Mucosa of rectum (tissue), 2 donors: ENCODE data around the gene THYN1.

Source experiments
- H3K27ac ChIP-seq, 2 donors: one replicate each; pipeline ENCODE4 v1.7.0; 2013; ENCODE audit warnings: inconsistent platforms in 2 of 2, low read depth in 2 of 2, low read length in 2 of 2
- H3K27me3 ChIP-seq, 2 donors: one replicate each; pipeline ENCODE4 v1.7.0; 2013; ENCODE audit warnings: low read length in 2 of 2; ENCODE audit not compliant: control insufficient read depth in 2 of 2, insufficient read depth in 2 of 2
- H3K36me3 ChIP-seq, 2 donors: one replicate each; pipeline ENCODE4 v1.7.0; 2013; ENCODE audit warnings: low read length in 2 of 2; ENCODE audit not compliant: control insufficient read depth in 2 of 2, insufficient read depth in 2 of 2
- H3K4me1 ChIP-seq, 2 donors: one replicate each; pipeline ENCODE4 v1.7.0; 2013; ENCODE audit warnings: low read length in 2 of 2, mild to moderate bottlenecking in 1 of 2; ENCODE audit not compliant: control insufficient read depth in 2 of 2, insufficient read depth in 2 of 2
- H3K4me3 ChIP-seq, 2 donors: one replicate each; pipeline ENCODE4 v1.7.0; 2013; ENCODE audit warnings: low read length in 2 of 2
- H3K9ac ChIP-seq, 2 donors: one replicate each; pipeline ENCODE4 v1.7.0; 2013; ENCODE audit warnings: low read length in 2 of 2, low read depth in 1 of 2, mild to moderate bottlenecking in 1 of 2
- H3K9me3 ChIP-seq, 2 donors: one replicate each; pipeline ENCODE4 v1.7.0; 2013; ENCODE audit warnings: low read length in 2 of 2; ENCODE audit not compliant: control insufficient read depth in 2 of 2
- donor health status: healthy.
- donor health status: Normal muscosa, but diverticular disease.

The THYN1 gene

GRCh38 chr11:134236834-134237556, 16.2 kb downstream of the THYN1 start:
- Histone ChIP-seq H3K4me1 (peaks cover 0 to 2% of the 10 kb centered on the region in 2 donors), H3K36me3 (peaks cover 45 to 52% of the 10 kb centered on the region in 2 donors), H3K4me3 (no peak overlapping the region), H3K27me3 (no peaks in the 10 kb centered on the region), H3K9me3 (no peaks in the 10 kb centered on the region), H3K27ac (no peak overlapping the region), H3K9ac (no peak overlapping the region)

- Histone ChIP-seq H3K27ac (no peak overlapping the region), H3K4me1 (peaks cover 2 to 3% of the 10 kb centered on the region in 2 donors), H3K4me3 (no peak overlapping the region), H3K9ac (no peak overlapping the region), H3K9me3 (no peaks in the 10 kb centered on the region), H3K27me3 (no peaks in the 10 kb centered on the region), H3K36me3 (peaks cover 37 to 39% of the 10 kb centered on the region in 2 donors)
Observed at GRCh38 chr11:134235399-134235798, 17.8 kb downstream of the THYN1 start.

GRCh38 chr11:134233729-134234179, 19.4 kb downstream of the THYN1 start:
- no peaks in the 10 kb centered on the region for H3K9me3 ChIP-seq
- H3K36me3 ChIP-seq = peaks cover 24 to 26% of the 10 kb centered on the region in 2 donors
- H3K27me3 ChIP-seq = no peaks in the 10 kb centered on the region
- no peak overlapping the region for H3K9ac ChIP-seq
- peaks cover 2 to 5% of the 10 kb centered on the region in 2 donors for H3K4me1 ChIP-seq
- no peak overlapping the region for H3K4me3 ChIP-seq
- H3K27ac ChIP-seq = no peak overlapping the region

- Histone ChIP-seq H3K4me1 (peaks cover 4 to 5% of the 10 kb centered on the region in 2 donors), H3K9me3 (no peaks in the 10 kb centered on the region), H3K27ac (no peak overlapping the region), H3K27me3 (no peaks in the 10 kb centered on the region), H3K36me3 (peaks cover 17 to 19% of the 10 kb centered on the region in 2 donors), H3K4me3 (no peak overlapping the region), H3K9ac (no peak overlapping the region)
Observed at GRCh38 chr11:134231958-134232659, 21.0 kb downstream of the THYN1 start.

GRCh38 chr11:134230339-134230738, 22.8 kb downstream of the THYN1 start:
- H3K9ac ChIP-seq = peak overlapping the region in 1 of 2 donors; percentile 24
- H3K27ac ChIP-seq = no peak overlapping the region
- peaks cover 9% of the 10 kb centered on the region in 2 donors for H3K36me3 ChIP-seq
- H3K27me3 ChIP-seq = no peaks in the 10 kb centered on the region
- no peaks in the 10 kb centered on the region for H3K9me3 ChIP-seq
- H3K4me3 ChIP-seq = no peak overlapping the region
- peaks cover 19% of the 10 kb centered on the region in 2 donors for H3K4me1 ChIP-seq

GRCh38 chr11:134229126-134229790, 23.9 kb downstream of the THYN1 start:
- H3K9ac ChIP-seq = no peak overlapping the region
- H3K9me3 ChIP-seq = no peaks in the 10 kb centered on the region
- H3K4me1 ChIP-seq = peaks cover 20 to 21% of the 10 kb centered on the region in 2 donors
- no peaks in the 10 kb centered on the region for H3K27me3 ChIP-seq
- H3K4me3 ChIP-seq = no peak overlapping the region
- no peak overlapping the region for H3K27ac ChIP-seq
- peaks cover 0 to 2% of the 10 kb centered on the region in 2 donors for H3K36me3 ChIP-seq

GRCh38 chr11:134228625-134229024, 24.5 kb downstream of the THYN1 start:
- peaks cover 0 to 2% of the 10 kb centered on the region in 2 donors for H3K36me3 ChIP-seq
- peaks cover 20 to 21% of the 10 kb centered on the region in 2 donors for H3K4me1 ChIP-seq
- no peak overlapping the region for H3K4me3 ChIP-seq
- no peak overlapping the region for H3K27ac ChIP-seq
- H3K9ac ChIP-seq = no peak overlapping the region
- H3K27me3 ChIP-seq = no peaks in the 10 kb centered on the region
- no peaks in the 10 kb centered on the region for H3K9me3 ChIP-seq

GRCh38 chr11:134226806-134227325, 26.3 kb downstream of the THYN1 start:
- H3K9ac ChIP-seq = no peak overlapping the region
- no peak overlapping the region for H3K27ac ChIP-seq
- H3K4me3 ChIP-seq = no peak overlapping the region
- no peaks in the 10 kb centered on the region for H3K9me3 ChIP-seq
- H3K36me3 ChIP-seq = peaks cover 0 to 2% of the 10 kb centered on the region in 2 donors
- no peaks in the 10 kb centered on the region for H3K27me3 ChIP-seq
- peaks cover 26 to 27% of the 10 kb centered on the region in 2 donors for H3K4me1 ChIP-seq

GRCh38 chr11:134224710-134225664, 28.2 kb downstream of the THYN1 start:
- H3K4me1 ChIP-seq = peaks cover 22 to 26% of the 10 kb centered on the region in 2 donors
- H3K4me3 ChIP-seq = peak overlapping the region; percentile 98 to 99
- no peaks in the 10 kb centered on the region for H3K9me3 ChIP-seq
- H3K27me3 ChIP-seq = no peaks in the 10 kb centered on the region
- H3K27ac ChIP-seq = peak overlapping the region; percentile 62 to 98
- H3K36me3 ChIP-seq = no peaks in the 10 kb centered on the region
- H3K9ac ChIP-seq = peak overlapping the region; percentile 83
